ENCODE data around the gene PCDHA11. TPM values are rescaled to one million over a fixed set of nuclear protein-coding genes. Genes with fewer than 3 reads are reported as not detected.
"Not testable (repeated sequence)": the region's sequence is repeated elsewhere in the genome, so short reads cannot be mapped to it uniquely, and the experiment has no call there.

PCDHA11 gene
- total and polyA plus RNA-seq, 2 experiments from 2014 or later, result 11.6 to 26.5 TPM

DNA sequence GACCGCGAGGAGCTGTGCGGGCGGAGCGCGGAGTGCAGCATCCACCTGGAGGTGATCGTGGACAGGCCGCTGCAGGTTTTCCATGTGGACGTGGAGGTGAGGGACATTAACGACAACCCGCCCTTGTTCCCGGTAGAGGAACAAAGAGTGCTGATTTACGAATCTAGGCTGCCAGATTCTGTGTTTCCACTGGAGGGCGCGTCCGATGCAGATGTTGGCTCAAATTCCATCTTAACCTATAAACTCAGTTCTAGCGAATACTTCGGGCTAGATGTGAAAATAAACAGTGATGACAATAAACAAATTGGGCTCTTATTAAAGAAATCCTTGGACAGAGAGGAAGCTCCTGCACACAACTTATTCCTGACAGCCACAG lies 40.4 kb upstream of the PCDHA11 start:
- no peak overlapping the region for H3K27ac ChIP-seq (ENCODE audit: low read depth)
- ATAC-seq (peak; percentile 48; the same call in 2 of the 3 replicates), DNase-seq (ENCODE audit: low spot score) (peak; percentile 57)
- no peak overlapping the region for H2AFZ ChIP-seq
- H3K4me2 ChIP-seq, result no peak overlapping the region
- Mint-ChIP-seq H3K27me3 (ENCODE audit: insufficient read depth, low read depth, poor library complexity) (peaks cover 2% of the 10 kb centered on the region), H3K4me1 (no peaks in the 10 kb centered on the region; the same call in 2 of the 3 replicates), H3K4me3 (peak overlapping the region; percentile 68; the same call in 2 of the 3 replicates), H3K27ac (no peak overlapping the region), H3K36me3 (ENCODE audit: low read depth) (peaks cover 18% of the 10 kb centered on the region), H3K9me3 (peaks cover 5% of the 10 kb centered on the region; the same call in 2 of the 3 replicates)
- H3K79me2 ChIP-seq (replicated peaks; ENCODE audit: insufficient read depth), result no peaks in the 10 kb centered on the region
- no peaks in the 10 kb centered on the region for H3K4me1 ChIP-seq (ENCODE audit: insufficient read depth)
- no peaks in the 10 kb centered on the region for H3K27me3 ChIP-seq (ENCODE audit: insufficient read depth)
- H4K20me1 ChIP-seq (replicated peaks; ENCODE audit: insufficient read depth), result no peaks in the 10 kb centered on the region
- TF ChIP-seq, protein P1, sequence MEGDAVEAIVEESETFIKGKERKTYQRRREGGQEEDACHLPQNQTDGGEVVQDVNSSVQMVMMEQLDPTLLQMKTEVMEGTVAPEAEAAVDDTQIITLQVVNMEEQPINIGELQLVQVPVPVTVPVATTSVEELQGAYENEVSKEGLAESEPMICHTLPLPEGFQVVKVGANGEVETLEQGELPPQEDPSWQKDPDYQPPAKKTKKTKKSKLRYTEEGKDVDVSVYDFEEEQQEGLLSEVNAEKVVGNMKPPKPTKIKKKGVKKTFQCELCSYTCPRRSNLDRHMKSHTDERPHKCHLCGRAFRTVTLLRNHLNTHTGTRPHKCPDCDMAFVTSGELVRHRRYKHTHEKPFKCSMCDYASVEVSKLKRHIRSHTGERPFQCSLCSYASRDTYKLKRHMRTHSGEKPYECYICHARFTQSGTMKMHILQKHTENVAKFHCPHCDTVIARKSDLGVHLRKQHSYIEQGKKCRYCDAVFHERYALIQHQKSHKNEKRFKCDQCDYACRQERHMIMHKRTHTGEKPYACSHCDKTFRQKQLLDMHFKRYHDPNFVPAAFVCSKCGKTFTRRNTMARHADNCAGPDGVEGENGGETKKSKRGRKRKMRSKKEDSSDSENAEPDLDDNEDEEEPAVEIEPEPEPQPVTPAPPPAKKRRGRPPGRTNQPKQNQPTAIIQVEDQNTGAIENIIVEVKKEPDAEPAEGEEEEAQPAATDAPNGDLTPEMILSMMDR (conservative IDR thresholded peaks at IDR 0.05; ENCODE audit: low read depth in 2 of 2), result peak; percentile 38 to 45
- no peak for TF ChIP-seq EZH2phosphoT487 (IDR thresholded peaks at IDR 0.05; ENCODE audit: unreplicated experiment)
- no peaks in the 10 kb centered on the region for H3K36me3 ChIP-seq (ENCODE audit: insufficient read depth)
- H3K4me3 ChIP-seq, result peak overlapping the region; percentile 37; the same call in 1 of the 2 replicates
- H3F3A ChIP-seq (replicated peaks; ENCODE audit: low read depth), result no peaks in the 10 kb centered on the region
- H3K9me2 ChIP-seq (ENCODE audit: insufficient read depth), result no peaks in the 10 kb centered on the region

DNA sequence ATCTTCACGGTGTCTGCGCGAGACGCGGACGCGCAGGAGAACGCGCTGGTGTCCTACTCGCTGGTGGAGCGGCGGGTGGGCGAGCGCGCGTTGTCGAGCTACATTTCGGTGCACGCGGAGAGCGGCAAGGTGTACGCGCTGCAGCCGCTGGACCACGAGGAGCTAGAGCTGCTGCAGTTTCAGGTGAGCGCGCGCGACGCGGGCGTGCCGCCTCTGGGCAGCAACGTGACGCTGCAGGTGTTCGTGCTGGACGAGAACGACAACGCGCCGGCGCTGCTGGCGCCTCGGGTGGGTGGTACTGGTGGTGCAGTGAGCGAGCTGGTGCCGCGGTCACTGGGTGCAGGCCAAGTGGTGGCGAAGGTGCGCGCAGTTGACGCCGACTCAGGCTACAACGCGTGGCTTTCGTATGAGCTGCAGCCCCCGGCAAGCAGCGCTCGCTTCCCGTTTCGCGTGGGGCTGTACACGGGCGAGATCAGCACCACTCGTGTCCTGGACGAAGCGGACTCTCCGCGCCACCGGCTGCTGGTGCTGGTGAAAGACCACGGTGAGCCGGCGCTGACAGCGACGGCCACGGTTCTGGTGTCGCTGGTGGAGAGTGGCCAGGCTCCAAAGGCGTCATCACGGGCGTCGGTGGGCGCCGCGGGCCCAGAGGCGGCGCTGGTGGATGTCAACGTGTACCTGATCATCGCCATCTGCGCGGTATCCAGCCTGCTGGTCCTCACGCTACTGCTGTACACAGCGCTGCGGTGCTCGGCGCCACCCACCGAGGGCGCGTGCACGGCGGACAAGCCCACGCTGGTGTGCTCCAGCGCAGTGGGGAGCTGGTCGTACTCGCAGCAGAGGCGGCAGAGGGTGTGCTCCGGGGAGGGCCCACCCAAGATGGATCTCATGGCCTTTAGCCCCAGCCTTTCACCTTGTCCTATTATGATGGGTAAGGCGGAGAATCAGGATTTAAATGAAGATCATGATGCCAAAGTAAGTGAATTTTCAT lies 39.0 kb upstream of the PCDHA11 start:
- not testable (repeated sequence) for DNase-seq (ENCODE audit: low spot score); H3K4me3 Mint-ChIP-seq; H3K4me1 Mint-ChIP-seq; H3K4me3 ChIP-seq; H3K27me3 Mint-ChIP-seq (ENCODE audit: insufficient read depth, low read depth, poor library complexity); H4K20me1 ChIP-seq (replicated peaks; ENCODE audit: insufficient read depth); H3K27me3 ChIP-seq (ENCODE audit: insufficient read depth); H3K27ac ChIP-seq (ENCODE audit: low read depth); H3K9me2 ChIP-seq (ENCODE audit: insufficient read depth); H3K79me2 ChIP-seq (replicated peaks; ENCODE audit: insufficient read depth); H3K27ac Mint-ChIP-seq; H3K36me3 ChIP-seq (ENCODE audit: insufficient read depth); H2AFZ ChIP-seq; ATAC-seq; H3K4me1 ChIP-seq (ENCODE audit: insufficient read depth); H3F3A ChIP-seq (replicated peaks; ENCODE audit: low read depth); H3K4me2 ChIP-seq
- Mint-ChIP-seq H3K9me3 (peaks cover 12% of the 10 kb centered on the region), H3K36me3 (ENCODE audit: low read depth) (peaks cover 20% of the 10 kb centered on the region; the same call in 2 of the 3 replicates)

DNA sequence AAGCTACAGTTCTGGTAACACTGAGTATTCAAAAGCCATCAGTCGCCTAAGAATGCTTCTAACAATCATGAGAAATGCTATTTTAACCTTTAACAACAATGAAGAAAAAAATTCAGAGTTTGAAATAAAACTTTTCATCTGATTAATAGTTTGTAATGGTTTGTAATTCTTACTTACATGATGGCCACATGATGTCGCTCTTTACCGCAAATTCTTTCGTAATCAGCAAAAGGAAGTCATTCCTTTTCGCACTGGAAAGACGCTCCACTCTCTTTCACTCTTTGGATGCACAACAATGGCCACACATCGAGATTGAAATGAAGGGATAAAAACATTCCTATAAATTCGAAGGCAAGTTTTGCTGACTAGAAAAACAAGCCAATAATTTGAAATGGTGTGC lies 34.8 kb upstream of the PCDHA11 start, which contains the start of gene PCDHA7:
Gene PCDHA7, plus strand, starts transcription at position 277 of the 400 bp plus-strand sequence. Its CDS starts 115 bp downstream, at position 392.
- Histone ChIP-seq H3K27me3 (ENCODE audit: insufficient read depth) (no peaks in the 10 kb centered on the region), H2AFZ (peak within 1 kb of the TSS; percentile 2; the same call in 1 of the 2 replicates), H3K27ac (ENCODE audit: low read depth) (peak within 1 kb of the TSS; percentile 3; the same call in 1 of the 2 replicates), H3F3A (replicated peaks; ENCODE audit: low read depth) (no peaks in the 10 kb centered on the region), H3K4me3 (peak within 1 kb of the TSS; percentile 62), H3K9me2 (ENCODE audit: insufficient read depth) (no peaks in the 10 kb centered on the region), H3K79me2 (replicated peaks; ENCODE audit: insufficient read depth) (no peaks in the 10 kb centered on the region), H3K4me2 (peak within 1 kb of the TSS; percentile 72), H4K20me1 (replicated peaks; ENCODE audit: insufficient read depth) (no peaks in the 10 kb centered on the region; the same call in 1 of the 2 replicates), H3K4me1 (ENCODE audit: insufficient read depth) (no peaks in the 10 kb centered on the region), H3K36me3 (ENCODE audit: insufficient read depth) (no peaks in the 10 kb centered on the region)
- peaks cover 28% of the 10 kb centered on the region; the same call in 2 of the 3 replicates for H3K36me3 Mint-ChIP-seq (ENCODE audit: low read depth)
- ATAC-seq (no peak; the same call in 1 of the 3 replicates), DNase-seq (ENCODE audit: low spot score) (peak; percentile 73)
- peaks cover 3% of the 10 kb centered on the region for H3K27me3 Mint-ChIP-seq (ENCODE audit: insufficient read depth, low read depth, poor library complexity)
- H3K4me1 Mint-ChIP-seq, result no peaks in the 10 kb centered on the region
- H3K9me3 Mint-ChIP-seq, result peaks cover 10% of the 10 kb centered on the region
- peak within 1 kb of the TSS; percentile 51; the same call in 1 of the 2 replicates for H3K27ac Mint-ChIP-seq
- peak within 1 kb of the TSS; percentile 74 for H3K4me3 Mint-ChIP-seq
- TF ChIP-seq POLR2AphosphoS5 (IDR thresholded peaks at IDR 0.05; ENCODE audit: low read depth) (no peak), NANOG (IDR thresholded peaks at IDR 0.05; ENCODE audit: borderline replicate concordance) (no peak), STAT1 (IDR thresholded peaks at IDR 0.05; ENCODE audit: unreplicated experiment) (no peak), CREB1 (CRISPR knock-in tag; IDR thresholded peaks at IDR 0.05; ENCODE audit: low read depth) (no peak), EZH2 (IDR thresholded peaks at IDR 0.05; ENCODE audit: low read depth, unreplicated experiment) (no peak)
- TF ChIP-seq, protein P2, sequence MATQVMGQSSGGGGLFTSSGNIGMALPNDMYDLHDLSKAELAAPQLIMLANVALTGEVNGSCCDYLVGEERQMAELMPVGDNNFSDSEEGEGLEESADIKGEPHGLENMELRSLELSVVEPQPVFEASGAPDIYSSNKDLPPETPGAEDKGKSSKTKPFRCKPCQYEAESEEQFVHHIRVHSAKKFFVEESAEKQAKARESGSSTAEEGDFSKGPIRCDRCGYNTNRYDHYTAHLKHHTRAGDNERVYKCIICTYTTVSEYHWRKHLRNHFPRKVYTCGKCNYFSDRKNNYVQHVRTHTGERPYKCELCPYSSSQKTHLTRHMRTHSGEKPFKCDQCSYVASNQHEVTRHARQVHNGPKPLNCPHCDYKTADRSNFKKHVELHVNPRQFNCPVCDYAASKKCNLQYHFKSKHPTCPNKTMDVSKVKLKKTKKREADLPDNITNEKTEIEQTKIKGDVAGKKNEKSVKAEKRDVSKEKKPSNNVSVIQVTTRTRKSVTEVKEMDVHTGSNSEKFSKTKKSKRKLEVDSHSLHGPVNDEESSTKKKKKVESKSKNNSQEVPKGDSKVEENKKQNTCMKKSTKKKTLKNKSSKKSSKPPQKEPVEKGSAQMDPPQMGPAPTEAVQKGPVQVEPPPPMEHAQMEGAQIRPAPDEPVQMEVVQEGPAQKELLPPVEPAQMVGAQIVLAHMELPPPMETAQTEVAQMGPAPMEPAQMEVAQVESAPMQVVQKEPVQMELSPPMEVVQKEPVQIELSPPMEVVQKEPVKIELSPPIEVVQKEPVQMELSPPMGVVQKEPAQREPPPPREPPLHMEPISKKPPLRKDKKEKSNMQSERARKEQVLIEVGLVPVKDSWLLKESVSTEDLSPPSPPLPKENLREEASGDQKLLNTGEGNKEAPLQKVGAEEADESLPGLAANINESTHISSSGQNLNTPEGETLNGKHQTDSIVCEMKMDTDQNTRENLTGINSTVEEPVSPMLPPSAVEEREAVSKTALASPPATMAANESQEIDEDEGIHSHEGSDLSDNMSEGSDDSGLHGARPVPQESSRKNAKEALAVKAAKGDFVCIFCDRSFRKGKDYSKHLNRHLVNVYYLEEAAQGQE (IDR thresholded peaks at IDR 0.05; ENCODE audit: unreplicated experiment), result no peak

Data from GM23338 (cell line).